Gastroesophageal sphincter (tissue), 3 donors: ENCODE data around the gene FSD1L.

Source experiments
- CTCF ChIP-seq, 4 experiments: fragments of 200-600 bp in 2 of 4; fragments of 450-650 bp in 2 of 4; sonication (generic) in 1 of 4; IDR thresholded peaks; one replicate each; pipeline ENCODE4 v1.5.1; 2017 to 2019; ENCODE audit warnings: antibody characterized with exemption in 4 of 4, mild to moderate bottlenecking in 2 of 4, moderate library complexity in 2 of 4
- EP300 ChIP-seq: sonication (generic); formaldehyde crosslinking; IDR thresholded peaks from one replicate; pipeline ENCODE4 v1.6.1; 2017; ENCODE audit warnings: antibody characterized with exemption, mild to moderate bottlenecking
- POLR2A ChIP-seq, 2 donors: fragments of 450-650 bp; IDR thresholded peaks; one replicate each; pipeline ENCODE4 v1.6.1; 2017; ENCODE audit warnings: antibody characterized with exemption in 2 of 2, mild to moderate bottlenecking in 2 of 2, moderate library complexity in 1 of 2
- POLR2AphosphoS5 ChIP-seq: sonication (generic); formaldehyde crosslinking; IDR thresholded peaks from one replicate; pipeline ENCODE4 v1.6.1; 2017; ENCODE audit warnings: antibody characterized with exemption

DNA sequence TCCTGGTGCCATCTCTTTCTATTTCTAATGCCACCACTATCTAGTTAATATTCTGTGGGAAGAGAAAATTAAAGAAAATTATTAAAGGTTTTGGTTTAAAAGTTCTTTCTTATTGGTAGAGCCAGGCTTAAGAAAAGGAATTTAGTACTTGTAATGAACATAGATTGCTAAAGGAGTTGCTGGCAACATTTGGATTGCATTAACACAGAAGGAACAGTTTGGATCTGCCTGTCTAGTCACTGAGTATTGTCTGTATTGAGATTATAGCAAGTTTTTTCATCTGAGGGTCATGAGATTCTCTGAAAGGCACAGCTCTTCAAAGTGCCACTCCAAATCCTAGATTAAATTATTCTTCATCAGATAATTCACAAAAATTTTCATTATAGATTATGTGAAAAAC is 32.0 kb downstream of the FSD1L start:
- no peak for TF ChIP-seq CTCF (IDR thresholded peaks at IDR 0.05)
- no peak for TF ChIP-seq EP300
- TF ChIP-seq POLR2A (IDR thresholded peaks at IDR 0.05) = no peak
- no peak for TF ChIP-seq POLR2AphosphoS5
